IMR-90 (cell line): ENCODE results near the gene GTF2A2.

Experiments
- CEBPB ChIP-seq: IDR thresholded peaks from 2 replicates; pipeline ENCODE4 v1.6.1; 2012; ENCODE audit warnings: low read depth, low read length, improper control_type of control experiment
- ELK1 ChIP-seq: fragments of 150-350 bp; IDR thresholded peaks from 2 replicates; pipeline ENCODE4 v1.6.1; 2016; ENCODE audit warnings: low read depth, mild to moderate bottlenecking, low read length, moderate library complexity, borderline replicate concordance
- MAFK ChIP-seq: IDR thresholded peaks from 2 replicates; pipeline ENCODE4 v1.6.1; 2012; ENCODE audit warnings: low read depth, low read length, improper control_type of control experiment
- POLR2A ChIP-seq: IDR thresholded peaks from 2 replicates; pipeline ENCODE4 v1.6.1; 2012; ENCODE audit warnings: mild to moderate bottlenecking, low read depth, low read length
- RAD21 ChIP-seq: IDR thresholded peaks from 2 replicates; pipeline ENCODE4 v1.6.1; 2012; ENCODE audit warnings: low read length, improper control_type of control experiment
- SMC3 ChIP-seq: fragments of 150-350 bp; IDR thresholded peaks from 2 replicates; pipeline ENCODE4 v1.6.1; 2016; ENCODE audit warnings: low read depth, mild to moderate bottlenecking, antibody characterized with exemption, low read length, moderate library complexity
- TF ChIP-seq, protein P1 (sequence below): conservative IDR thresholded peaks from 2 replicates; pipeline ENCODE4 v1.5.1; 2012; ENCODE audit warnings: mild to moderate bottlenecking, low read depth, low read length, improper control_type of control experiment

- TF ChIP-seq, protein P1, sequence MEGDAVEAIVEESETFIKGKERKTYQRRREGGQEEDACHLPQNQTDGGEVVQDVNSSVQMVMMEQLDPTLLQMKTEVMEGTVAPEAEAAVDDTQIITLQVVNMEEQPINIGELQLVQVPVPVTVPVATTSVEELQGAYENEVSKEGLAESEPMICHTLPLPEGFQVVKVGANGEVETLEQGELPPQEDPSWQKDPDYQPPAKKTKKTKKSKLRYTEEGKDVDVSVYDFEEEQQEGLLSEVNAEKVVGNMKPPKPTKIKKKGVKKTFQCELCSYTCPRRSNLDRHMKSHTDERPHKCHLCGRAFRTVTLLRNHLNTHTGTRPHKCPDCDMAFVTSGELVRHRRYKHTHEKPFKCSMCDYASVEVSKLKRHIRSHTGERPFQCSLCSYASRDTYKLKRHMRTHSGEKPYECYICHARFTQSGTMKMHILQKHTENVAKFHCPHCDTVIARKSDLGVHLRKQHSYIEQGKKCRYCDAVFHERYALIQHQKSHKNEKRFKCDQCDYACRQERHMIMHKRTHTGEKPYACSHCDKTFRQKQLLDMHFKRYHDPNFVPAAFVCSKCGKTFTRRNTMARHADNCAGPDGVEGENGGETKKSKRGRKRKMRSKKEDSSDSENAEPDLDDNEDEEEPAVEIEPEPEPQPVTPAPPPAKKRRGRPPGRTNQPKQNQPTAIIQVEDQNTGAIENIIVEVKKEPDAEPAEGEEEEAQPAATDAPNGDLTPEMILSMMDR = no peak
- TF ChIP-seq POLR2A (no peak), MAFK (no peak), RAD21 (no peak), ELK1 (no peak), SMC3 (no peak), CEBPB (no peak)
Observed at GRCh38 chr15:59595434-59595915, 61.8 kb downstream of the GTF2A2 start.
